HL-60/S4 (cell line): Measurements from ENCODE around the gene S100A1.
"Not testable (repeated sequence)": the region's sequence is repeated elsewhere in the genome, so short reads cannot be mapped to it uniquely, and the experiment has no call there.

ENCODE experiments used
- in situ Hi-C: fragments of 300-500 bp; cut with MboI; formaldehyde crosslinking; loops from 2 replicates; pipeline ENCODE4 v1.14.3; 2022; ENCODE audit warnings: low sequenced_read_pairs

S100A1 gene

GRCh38 chr1:153627715-153628626, at the start of gene S100A1:
Gene S100A1 (plus strand): TSS chr1:153628434. CDS start chr1:153630522, 2,088 bp downstream.
- in situ Hi-C loops, result loop anchor here (10.0 kb wide), 1 partner anchor 53 kb away; no protein-coding TSS in a partner anchor

- in situ Hi-C loops, result loop anchor here (10.0 kb wide), 1 partner anchor 46 kb away; the partner anchor contains the start of genes S100A1 and S100A13
Measured at GRCh38 chr1:153578490-153578889, 49.7 kb upstream of the S100A1 start.

GRCh38 chr1:153578936-153579335, 49.3 kb upstream of the S100A1 start:
- in situ Hi-C loops, result loop anchor here (10.0 kb wide), 1 partner anchor 46 kb away; the partner anchor contains the start of genes S100A1 and S100A13

GRCh38 chr1:153582836-153583235, 45.4 kb upstream of the S100A1 start:
- in situ Hi-C loops, result not testable (repeated sequence)

- in situ Hi-C loops, result not testable (repeated sequence)
Measured at GRCh38 chr1:153583514-153583913, 44.7 kb upstream of the S100A1 start.

GRCh38 chr1:153583976-153584375, 44.3 kb upstream of the S100A1 start:
- in situ Hi-C loops, result no loop called here

GRCh38 chr1:153585006-153585405, 43.2 kb upstream of the S100A1 start:
- in situ Hi-C loops, result no loop called here

GRCh38 chr1:153586347-153586746, 41.9 kb upstream of the S100A1 start:
- in situ Hi-C loops, result no loop called here

- in situ Hi-C loops, result no loop called here
Measured at GRCh38 chr1:153587314-153587713, 40.9 kb upstream of the S100A1 start.

GRCh38 chr1:153588033-153588432, 40.2 kb upstream of the S100A1 start:
- in situ Hi-C loops, result not testable (repeated sequence)

GRCh38 chr1:153588482-153588881, 39.8 kb upstream of the S100A1 start:
- in situ Hi-C loops, result no loop called here

- in situ Hi-C loops, result no loop called here
Measured at GRCh38 chr1:153592748-153593147, 35.5 kb upstream of the S100A1 start.

- in situ Hi-C loops, result no loop called here
Measured at GRCh38 chr1:153597206-153597605, 31.0 kb upstream of the S100A1 start.

GRCh38 chr1:153598309-153599172, 29.7 kb upstream of the S100A1 start:
- in situ Hi-C loops, result no loop called here

GRCh38 chr1:153599847-153600246, 28.4 kb upstream of the S100A1 start:
- in situ Hi-C loops, result no loop called here

- in situ Hi-C loops, result no loop called here
Measured at GRCh38 chr1:153602749-153603148, 25.5 kb upstream of the S100A1 start.

GRCh38 chr1:153606194-153606593, 22.0 kb upstream of the S100A1 start:
- in situ Hi-C loops, result no loop called here

- in situ Hi-C loops, result no loop called here
Measured at GRCh38 chr1:153607381-153607780, 20.9 kb upstream of the S100A1 start.

GRCh38 chr1:153608089-153608682, 20.0 kb upstream of the S100A1 start:
- in situ Hi-C loops, result no loop called here

GRCh38 chr1:153608742-153609584, 19.3 kb upstream of the S100A1 start:
- in situ Hi-C loops, result no loop called here
